HEK293 (cell line): ENCODE measurements around the gene PPARG.

ENCODE experiments used
- CTCF ChIA-PET: fragments of 350-600 bp; formaldehyde crosslinking; extraction: SDS; loops from one replicate; lab custom pipeline; 2021; ENCODE audit warnings: antibody characterized with exemption; lab: Yijun Ruan, JAX
- POLR2A ChIA-PET: fragments of 300-600 bp; formaldehyde crosslinking; extraction: SDS; loops from one replicate; lab custom pipeline; 2020; ENCODE audit warnings: antibody characterized with exemption, inconsistent platforms; lab: Yijun Ruan, JAX
- H3K27ac ChIP-seq: fragments of 200-500 bp; sonication (Bioruptor generic); 2 replicates; pipeline ENCODE4 v1.5.1; 2014; ENCODE audit warnings: low read depth, low read length, control low read depth, inconsistent platforms; ENCODE audit errors: extremely low read depth
- H3K36me3 ChIP-seq, 2 experiments: fragments of 200-500 bp in 1 of 2; sonication (Bioruptor generic) in 1 of 2; 1 replicate in 1 of 2; 2 replicates in 1 of 2; pipeline ENCODE4 v1.5.1; 2014 to 2017; ENCODE audit warnings: inconsistent platforms in 2 of 2, low read length in 2 of 2; ENCODE audit not compliant: control insufficient read depth in 2 of 2, insufficient read depth in 1 of 2
- H3K4me1 ChIP-seq: fragments of 200-500 bp; sonication (Bioruptor generic); 2 replicates; pipeline ENCODE4 v1.5.1; 2014; ENCODE audit warnings: mild to moderate bottlenecking, low read length, inconsistent platforms; ENCODE audit not compliant: control insufficient read depth, insufficient read depth
- H3K4me3 ChIP-seq: 2 replicates; pipeline ENCODE4 v1.5.1; 2011; ENCODE audit warnings: low read depth, mild to moderate bottlenecking, control low read depth, low read length, moderate library complexity
- H3K9me3 ChIP-seq: fragments of 200-500 bp; sonication (Bioruptor generic); 2 replicates; pipeline ENCODE4 v1.5.1; 2014; ENCODE audit warnings: low read depth, low read length, inconsistent platforms; ENCODE audit not compliant: control insufficient read depth, insufficient read depth
- GLIS1 ChIP-seq: fragments of 450-650 bp; formaldehyde crosslinking; IDR thresholded peaks from 2 replicates; pipeline ENCODE4 v1.5.1; 2016; ENCODE audit warnings: missing biosample characterization, missing genetic modification characterization
- GLIS2 ChIP-seq: fragments of 450-650 bp; formaldehyde crosslinking; IDR thresholded peaks from 2 replicates; pipeline ENCODE4 v1.5.1; 2016; ENCODE audit warnings: missing biosample characterization, missing genetic modification characterization
- KLF16 ChIP-seq: fragments of 450-650 bp; formaldehyde crosslinking; IDR thresholded peaks from 2 replicates; pipeline ENCODE4 v1.5.1; 2017; ENCODE audit warnings: missing biosample characterization, missing genetic modification characterization
- SALL2 ChIP-seq: fragments of 450-650 bp; formaldehyde crosslinking; IDR thresholded peaks from 2 replicates; pipeline ENCODE4 v1.5.0; 2017; ENCODE audit warnings: missing biosample characterization, mild to moderate bottlenecking, missing genetic modification characterization, borderline replicate concordance
- SCRT1 ChIP-seq: fragments of 450-650 bp; formaldehyde crosslinking; IDR thresholded peaks from 2 replicates; pipeline ENCODE4 v1.5.1; 2016; ENCODE audit warnings: missing biosample characterization, missing genetic modification characterization, borderline replicate concordance
- SCRT2 ChIP-seq: fragments of 450-650 bp; formaldehyde crosslinking; IDR thresholded peaks from 2 replicates; pipeline ENCODE4 v1.5.1; 2016; ENCODE audit warnings: missing biosample characterization, missing genetic modification characterization
- ZBTB1 ChIP-seq: fragments of 450-650 bp; formaldehyde crosslinking; IDR thresholded peaks from 2 replicates; pipeline ENCODE4 v1.5.1; 2016; ENCODE audit warnings: missing biosample characterization, missing genetic modification characterization
- ZBTB17 ChIP-seq: fragments of 450-650 bp; formaldehyde crosslinking; IDR thresholded peaks from 2 replicates; pipeline ENCODE4 v1.5.1; 2016; ENCODE audit warnings: missing biosample characterization, missing genetic modification characterization
- ZBTB20 ChIP-seq: fragments of 450-650 bp; formaldehyde crosslinking; IDR thresholded peaks from 2 replicates; pipeline ENCODE4 v1.5.1; 2016; ENCODE audit warnings: missing biosample characterization, missing genetic modification characterization
- ZBTB21 ChIP-seq: fragments of 450-650 bp; formaldehyde crosslinking; IDR thresholded peaks from 2 replicates; pipeline ENCODE4 v1.5.1; 2017; ENCODE audit warnings: missing biosample characterization, missing genetic modification characterization
- ZBTB8A ChIP-seq: fragments of 450-650 bp; formaldehyde crosslinking; IDR thresholded peaks from 2 replicates; pipeline ENCODE4 v1.5.1; 2016; ENCODE audit warnings: missing biosample characterization, missing genetic modification characterization
- ZEB2 ChIP-seq: fragments of 450-650 bp; formaldehyde crosslinking; IDR thresholded peaks from 2 replicates; pipeline ENCODE4 v1.5.1; 2016; ENCODE audit warnings: missing biosample characterization, missing genetic modification characterization
- ZNF335 ChIP-seq: fragments of 450-650 bp; formaldehyde crosslinking; conservative IDR thresholded peaks from 2 replicates; pipeline ENCODE4 v1.5.1; 2016; ENCODE audit warnings: missing biosample characterization, missing genetic modification characterization
- ZNF423 ChIP-seq: fragments of 450-650 bp; formaldehyde crosslinking; IDR thresholded peaks from 2 replicates; pipeline ENCODE4 v1.5.1; 2016; ENCODE audit warnings: missing biosample characterization, missing genetic modification characterization
- ZNF530 ChIP-seq: fragments of 450-650 bp; formaldehyde crosslinking; IDR thresholded peaks from 2 replicates; pipeline ENCODE4 v1.5.1; 2016; ENCODE audit warnings: low read depth, missing biosample characterization, missing genetic modification characterization
- ZNF600 ChIP-seq: fragments of 450-650 bp; formaldehyde crosslinking; IDR thresholded peaks from 2 replicates; pipeline ENCODE4 v1.5.1; 2016; ENCODE audit warnings: missing biosample characterization, missing genetic modification characterization
- ZNF629 ChIP-seq: fragments of 450-650 bp; formaldehyde crosslinking; IDR thresholded peaks from 2 replicates; pipeline ENCODE4 v1.5.1; 2017; ENCODE audit warnings: missing biosample characterization, missing genetic modification characterization
- ZNF777 ChIP-seq: fragments of 450-650 bp; formaldehyde crosslinking; IDR thresholded peaks from 2 replicates; pipeline ENCODE4 v1.5.1; 2017; ENCODE audit warnings: missing biosample characterization, missing genetic modification characterization, borderline replicate concordance
- TF ChIP-seq, protein P1 (sequence below): fragments of 450-650 bp; formaldehyde crosslinking; IDR thresholded peaks from 2 replicates; pipeline ENCODE4 v1.5.1; 2016; ENCODE audit warnings: missing biosample characterization, missing genetic modification characterization
- TF ChIP-seq, protein P2 (sequence below): fragments of 450-650 bp; formaldehyde crosslinking; IDR thresholded peaks from 2 replicates; pipeline ENCODE4 v1.5.1; 2016; ENCODE audit warnings: missing biosample characterization, missing genetic modification characterization
- TF ChIP-seq, protein P3 (sequence below): fragments of 450-650 bp; formaldehyde crosslinking; conservative IDR thresholded peaks from 2 replicates; pipeline ENCODE4 v1.5.1; 2016; ENCODE audit warnings: low read depth, missing biosample characterization, missing genetic modification characterization

PPARG gene

DNA sequence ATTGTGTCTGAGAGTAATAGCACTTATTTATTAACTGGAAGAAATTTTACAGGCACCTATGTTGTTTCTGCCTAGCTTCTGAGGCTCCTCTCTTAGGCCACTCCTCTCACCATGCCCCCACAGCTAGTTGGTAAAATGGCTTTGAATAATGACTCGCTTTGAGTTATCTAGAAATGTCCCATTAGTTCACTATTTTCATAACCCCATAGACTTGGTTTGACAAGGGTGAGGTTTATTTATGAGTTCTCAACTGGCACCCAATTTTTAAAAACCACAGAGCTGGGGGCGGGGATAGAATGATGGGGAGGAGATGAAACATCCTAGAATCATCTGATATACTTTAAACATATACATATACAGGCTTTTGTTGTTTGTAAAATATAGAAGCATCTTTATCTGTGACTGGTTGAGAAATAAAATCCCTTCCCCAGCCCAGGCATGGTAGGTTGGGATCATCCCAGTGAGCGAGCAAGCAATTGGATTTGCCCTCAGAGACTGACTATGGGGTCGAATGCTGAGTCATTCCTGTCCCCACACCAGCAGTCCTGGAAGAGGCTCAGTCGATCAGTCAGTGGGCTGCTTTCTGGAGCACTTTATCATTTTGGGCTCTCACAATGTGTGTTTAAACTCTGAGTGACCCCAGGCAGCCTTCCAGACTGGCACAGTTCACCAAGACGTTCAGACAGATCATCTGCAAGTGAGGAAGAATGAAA is 135.2 kb downstream of the PPARG start:
- Histone ChIP-seq H3K36me3 (no peaks in the 10 kb centered on the region), H3K27ac (peak overlapping the region; percentile 35; the same call in 1 of the 2 replicates), H3K4me1 (peaks cover 19% of the 10 kb centered on the region), H3K9me3 (no peaks in the 10 kb centered on the region), H3K4me3 (no peak overlapping the region)
- TF ChIP-seq, protein P1, sequence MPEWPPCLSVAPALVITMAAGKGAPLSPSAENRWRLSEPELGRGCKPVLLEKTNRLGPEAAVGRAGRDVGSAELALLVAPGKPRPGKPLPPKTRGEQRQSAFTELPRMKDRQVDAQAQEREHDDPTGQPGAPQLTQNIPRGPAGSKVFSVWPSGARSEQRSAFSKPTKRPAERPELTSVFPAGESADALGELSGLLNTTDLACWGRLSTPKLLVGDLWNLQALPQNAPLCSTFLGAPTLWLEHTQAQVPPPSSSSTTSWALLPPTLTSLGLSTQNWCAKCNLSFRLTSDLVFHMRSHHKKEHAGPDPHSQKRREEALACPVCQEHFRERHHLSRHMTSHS (tag by site-specific recombination): no peak
- TF ChIP-seq GLIS2 (tag by site-specific recombination) (peak; percentile 30; the same call in 1 of the 2 replicates), ZBTB8A (tag by site-specific recombination) (peak; percentile 58; the same call in 1 of the 2 replicates), ZNF530 (no peak), GLIS1 (tag by site-specific recombination) (peak; percentile 94), ZBTB1 (tag by site-specific recombination) (no peak), KLF16 (tag by site-specific recombination) (0 out of 2 replicates have a peak, but pooled peaks have one; percentile 27), ZNF777 (tag by site-specific recombination) (no peak), ZNF423 (no peak), ZBTB17 (tag by site-specific recombination) (peak; percentile 66), ZEB2 (tag by site-specific recombination) (0 out of 2 replicates have a peak, but pooled peaks have one; percentile 29), ZNF600 (tag by site-specific recombination) (0 out of 2 replicates have a peak, but pooled peaks have one; percentile 33)
- ChIA-PET POLR2A (no interaction called here), CTCF (no interaction called here)

DNA sequence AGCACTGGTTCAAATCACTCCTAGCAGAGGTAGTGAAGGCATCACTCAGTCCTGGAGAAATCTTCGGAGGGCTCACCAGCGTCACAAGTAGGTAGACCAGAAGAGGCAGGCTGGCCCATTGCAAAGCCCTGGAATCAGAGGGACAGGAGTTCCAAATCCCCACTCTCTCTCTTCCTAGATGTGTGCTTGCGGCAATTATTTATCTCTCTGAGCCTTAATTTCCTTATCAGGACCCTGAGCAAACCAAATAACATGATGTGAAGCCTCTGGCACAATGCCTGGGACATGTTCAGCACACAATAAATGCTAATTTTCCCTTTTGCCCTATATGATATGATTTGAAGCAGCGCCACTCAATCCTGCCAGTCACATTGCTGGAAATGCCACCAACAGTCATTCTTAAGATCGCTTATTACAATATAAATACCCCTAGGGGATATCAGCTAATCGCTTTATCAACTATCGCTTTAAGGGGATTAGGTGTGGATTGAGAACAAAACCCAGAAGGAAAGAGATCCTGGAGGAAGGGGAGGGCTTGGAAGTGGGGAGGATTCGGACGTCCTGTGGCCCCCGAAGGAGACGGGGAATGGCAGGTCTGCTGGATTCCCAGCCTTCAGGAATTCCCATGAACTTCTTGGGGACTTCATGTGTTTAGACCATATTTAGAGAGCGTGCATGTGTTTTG is 135.9 kb downstream of the PPARG start:
- ChIA-PET POLR2A (no interaction called here), CTCF (no interaction called here)
- Histone ChIP-seq H3K4me3 (no peak overlapping the region), H3K27ac (peak overlapping the region; percentile 35; the same call in 1 of the 2 replicates), H3K4me1 (peaks cover 19% of the 10 kb centered on the region), H3K36me3 (no peaks in the 10 kb centered on the region), H3K9me3 (no peaks in the 10 kb centered on the region)
- TF ChIP-seq ZBTB20 (0 out of 2 replicates have a peak, but pooled peaks have one; percentile 18), ZNF629 (tag by site-specific recombination) (no peak)
- TF ChIP-seq, protein P2, sequence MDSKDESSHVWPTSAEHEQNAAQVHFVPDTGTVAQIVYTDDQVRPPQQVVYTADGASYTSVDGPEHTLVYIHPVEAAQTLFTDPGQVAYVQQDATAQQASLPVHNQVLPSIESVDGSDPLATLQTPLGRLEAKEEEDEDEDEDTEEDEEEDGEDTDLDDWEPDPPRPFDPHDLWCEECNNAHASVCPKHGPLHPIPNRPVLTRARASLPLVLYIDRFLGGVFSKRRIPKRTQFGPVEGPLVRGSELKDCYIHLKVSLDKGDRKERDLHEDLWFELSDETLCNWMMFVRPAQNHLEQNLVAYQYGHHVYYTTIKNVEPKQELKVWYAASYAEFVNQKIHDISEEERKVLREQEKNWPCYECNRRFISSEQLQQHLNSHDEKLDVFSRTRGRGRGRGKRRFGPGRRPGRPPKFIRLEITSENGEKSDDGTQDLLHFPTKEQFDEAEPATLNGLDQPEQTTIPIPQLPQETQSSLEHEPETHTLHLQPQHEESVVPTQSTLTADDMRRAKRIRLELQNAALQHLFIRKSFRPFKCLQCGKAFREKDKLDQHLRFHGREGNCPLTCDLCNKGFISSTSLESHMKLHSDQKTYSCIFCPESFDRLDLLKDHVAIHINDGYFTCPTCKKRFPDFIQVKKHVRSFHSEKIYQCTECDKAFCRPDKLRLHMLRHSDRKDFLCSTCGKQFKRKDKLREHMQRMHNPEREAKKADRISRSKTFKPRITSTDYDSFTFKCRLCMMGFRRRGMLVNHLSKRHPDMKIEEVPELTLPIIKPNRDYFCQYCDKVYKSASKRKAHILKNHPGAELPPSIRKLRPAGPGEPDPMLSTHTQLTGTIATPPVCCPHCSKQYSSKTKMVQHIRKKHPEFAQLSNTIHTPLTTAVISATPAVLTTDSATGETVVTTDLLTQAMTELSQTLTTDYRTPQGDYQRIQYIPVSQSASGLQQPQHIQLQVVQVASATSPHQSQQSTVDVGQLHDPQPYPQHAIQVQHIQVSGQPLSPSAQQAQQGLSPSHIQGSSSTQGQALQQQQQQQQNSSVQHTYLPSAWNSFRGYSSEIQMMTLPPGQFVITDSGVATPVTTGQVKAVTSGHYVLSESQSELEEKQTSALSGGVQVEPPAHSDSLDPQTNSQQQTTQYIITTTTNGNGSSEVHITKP (tag by site-specific recombination): peak; percentile 76

DNA sequence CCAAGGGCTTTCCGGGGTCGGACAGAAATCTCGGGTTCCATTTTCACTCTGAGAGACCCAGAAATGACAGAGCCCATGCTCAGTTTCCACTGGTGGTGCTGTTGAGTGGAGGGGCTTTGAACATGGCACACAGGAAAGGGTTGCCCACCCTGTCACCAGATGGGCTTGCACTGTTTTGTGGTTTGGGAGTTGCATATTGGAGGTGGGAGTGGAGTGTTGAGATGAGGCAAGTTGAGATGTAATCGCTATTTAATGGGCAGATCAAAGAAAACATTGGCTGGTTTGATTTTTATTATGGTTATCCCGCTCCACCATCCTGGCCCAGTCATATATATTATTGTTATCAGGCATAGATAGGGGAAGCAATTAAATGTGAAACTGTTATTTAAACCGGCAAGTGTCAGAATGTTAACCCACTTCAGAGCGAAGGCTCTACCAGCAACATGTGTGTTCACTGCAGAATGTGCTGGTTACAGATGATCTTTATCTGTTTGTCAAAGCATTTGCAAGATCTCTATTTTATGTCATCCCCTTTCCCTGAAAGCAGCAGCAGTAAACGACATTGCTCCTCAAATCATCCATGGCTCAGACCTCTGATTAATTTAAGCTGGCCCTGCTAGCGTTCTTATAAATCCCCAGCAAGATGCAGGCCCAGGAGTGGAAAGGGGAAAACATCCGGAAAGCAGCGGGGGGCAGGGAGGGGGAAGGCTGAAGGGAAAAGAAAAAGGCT is 137.1 kb downstream of the PPARG start:
- ChIA-PET POLR2A (no interaction called here), CTCF (no interaction called here)
- no peaks in the 10 kb centered on the region for H3K36me3 ChIP-seq
- H3K4me1 ChIP-seq: peaks cover 19% of the 10 kb centered on the region
- H3K27ac ChIP-seq: no peak overlapping the region
- no peak overlapping the region for H3K4me3 ChIP-seq
- H3K9me3 ChIP-seq: no peaks in the 10 kb centered on the region
- TF ChIP-seq SALL2 (tag by site-specific recombination): no peak
- TF ChIP-seq, protein P3, sequence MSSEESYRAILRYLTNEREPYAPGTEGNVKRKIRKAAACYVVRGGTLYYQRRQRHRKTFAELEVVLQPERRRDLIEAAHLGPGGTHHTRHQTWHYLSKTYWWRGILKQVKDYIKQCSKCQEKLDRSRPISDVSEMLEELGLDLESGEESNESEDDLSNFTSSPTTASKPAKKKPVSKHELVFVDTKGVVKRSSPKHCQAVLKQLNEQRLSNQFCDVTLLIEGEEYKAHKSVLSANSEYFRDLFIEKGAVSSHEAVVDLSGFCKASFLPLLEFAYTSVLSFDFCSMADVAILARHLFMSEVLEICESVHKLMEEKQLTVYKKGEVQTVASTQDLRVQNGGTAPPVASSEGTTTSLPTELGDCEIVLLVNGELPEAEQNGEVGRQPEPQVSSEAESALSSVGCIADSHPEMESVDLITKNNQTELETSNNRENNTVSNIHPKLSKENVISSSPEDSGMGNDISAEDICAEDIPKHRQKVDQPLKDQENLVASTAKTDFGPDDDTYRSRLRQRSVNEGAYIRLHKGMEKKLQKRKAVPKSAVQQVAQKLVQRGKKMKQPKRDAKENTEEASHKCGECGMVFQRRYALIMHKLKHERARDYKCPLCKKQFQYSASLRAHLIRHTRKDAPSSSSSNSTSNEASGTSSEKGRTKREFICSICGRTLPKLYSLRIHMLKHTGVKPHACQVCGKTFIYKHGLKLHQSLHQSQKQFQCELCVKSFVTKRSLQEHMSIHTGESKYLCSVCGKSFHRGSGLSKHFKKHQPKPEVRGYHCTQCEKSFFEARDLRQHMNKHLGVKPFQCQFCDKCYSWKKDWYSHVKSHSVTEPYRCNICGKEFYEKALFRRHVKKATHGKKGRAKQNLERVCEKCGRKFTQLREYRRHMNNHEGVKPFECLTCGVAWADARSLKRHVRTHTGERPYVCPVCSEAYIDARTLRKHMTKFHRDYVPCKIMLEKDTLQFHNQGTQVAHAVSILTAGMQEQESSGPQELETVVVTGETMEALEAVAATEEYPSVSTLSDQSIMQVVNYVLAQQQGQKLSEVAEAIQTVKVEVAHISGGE (tag by site-specific recombination): 0 out of 2 replicates have a peak, but pooled peaks have one; percentile 9
- 0 out of 2 replicates have a peak, but pooled peaks have one; percentile 14 for TF ChIP-seq ZNF335 (tag by site-specific recombination)
- TF ChIP-seq SCRT1 (tag by site-specific recombination): peak; percentile 62; the same call in 1 of the 2 replicates
- peak; percentile 84; the same call in 1 of the 2 replicates for TF ChIP-seq SCRT2 (tag by site-specific recombination)
- TF ChIP-seq ZBTB21: no peak
